Fibroblast of skin of left biceps (primary cell): ENCODE measurements around the gene CHRNA4.
"Not testable (repeated sequence)": the region's sequence is repeated elsewhere in the genome, so short reads cannot be mapped to it uniquely, and the experiment has no call there.

Experiments
- DNase-seq, 2 experiments: peaks; one replicate each; pipeline ENCODE4 v3.0.0-alpha.2; 2013; ENCODE audit warnings: low read depth in 2 of 2

The CHRNA4 gene

GRCh38 chr20:63397946-63398450 is 36.8 kb upstream of the CHRNA4 start:
- no peak for DNase-seq

- DNase-seq, result no peak
Observed at GRCh38 chr20:63397155-63397843, 36.1 kb upstream of the CHRNA4 start.

GRCh38 chr20:63396300-63396699 is 35.2 kb upstream of the CHRNA4 start:
- no peak for DNase-seq

- no peak for DNase-seq
Observed at GRCh38 chr20:63395723-63396122, 34.6 kb upstream of the CHRNA4 start.

GRCh38 chr20:63394920-63395455 is 33.8 kb upstream of the CHRNA4 start:
- DNase-seq, result no peak

GRCh38 chr20:63394069-63394919 is 33.1 kb upstream of the CHRNA4 start:
- no peak for DNase-seq

- no peak for DNase-seq
Observed at GRCh38 chr20:63393566-63393965, 32.4 kb upstream of the CHRNA4 start.

GRCh38 chr20:63392465-63393365 is 31.6 kb upstream of the CHRNA4 start:
- DNase-seq, result no peak

GRCh38 chr20:63387917-63388316 is 26.8 kb upstream of the CHRNA4 start:
- DNase-seq, result no peak

GRCh38 chr20:63387393-63387792 is 26.2 kb upstream of the CHRNA4 start:
- no peak for DNase-seq

- no peak for DNase-seq
Observed at GRCh38 chr20:63386491-63386890, 25.3 kb upstream of the CHRNA4 start.

- DNase-seq, result no peak
Observed at GRCh38 chr20:63385819-63386218, 24.7 kb upstream of the CHRNA4 start.

- no peak for DNase-seq
Observed at GRCh38 chr20:63384336-63384735, 23.2 kb upstream of the CHRNA4 start.

GRCh38 chr20:63383556-63383955 is 22.4 kb upstream of the CHRNA4 start:
- DNase-seq, result no peak

GRCh38 chr20:63382551-63383300 is 21.6 kb upstream of the CHRNA4 start:
- DNase-seq, result no peak

GRCh38 chr20:63381781-63382431 is 20.8 kb upstream of the CHRNA4 start:
- DNase-seq, result no peak

- no peak for DNase-seq
Observed at GRCh38 chr20:63380346-63380870, 19.3 kb upstream of the CHRNA4 start.

GRCh38 chr20:63379872-63380271 is 18.7 kb upstream of the CHRNA4 start:
- DNase-seq, result not testable (repeated sequence)

- no peak for DNase-seq
Observed at GRCh38 chr20:63379296-63379695, 18.1 kb upstream of the CHRNA4 start.

- DNase-seq, result no peak
Observed at GRCh38 chr20:63378626-63379025, 17.5 kb upstream of the CHRNA4 start.
